Epidermal melanocyte (primary cell): ENCODE results near the gene MRPL27.
"Not testable (repeated sequence)": the region's sequence is repeated elsewhere in the genome, so short reads cannot be mapped to it uniquely, and the experiment has no call there.

Experiments
- DNase-seq: peaks from one replicate; pipeline ENCODE4 v3.0.0; 2011; ENCODE audit warnings: low spot score; ENCODE audit not compliant: insufficient read length

Gene MRPL27

GRCh38 chr17:50346313-50347116 lies 26.5 kb downstream of the MRPL27 start:
- DNase-seq = no peak

- DNase-seq = peak; percentile 94
Observed at GRCh38 chr17:50345432-50346312, 27.3 kb downstream of the MRPL27 start, which contains the start of gene XYLT2. Gene XYLT2, plus strand, starts transcription at chr17:50346126. Its CDS starts 15 bp downstream, at chr17:50346141.

GRCh38 chr17:50344731-50345365 lies 28.1 kb downstream of the MRPL27 start:
- DNase-seq = no peak

- no peak for DNase-seq
Observed at GRCh38 chr17:50339381-50339780, 33.6 kb downstream of the MRPL27 start.

DNA sequence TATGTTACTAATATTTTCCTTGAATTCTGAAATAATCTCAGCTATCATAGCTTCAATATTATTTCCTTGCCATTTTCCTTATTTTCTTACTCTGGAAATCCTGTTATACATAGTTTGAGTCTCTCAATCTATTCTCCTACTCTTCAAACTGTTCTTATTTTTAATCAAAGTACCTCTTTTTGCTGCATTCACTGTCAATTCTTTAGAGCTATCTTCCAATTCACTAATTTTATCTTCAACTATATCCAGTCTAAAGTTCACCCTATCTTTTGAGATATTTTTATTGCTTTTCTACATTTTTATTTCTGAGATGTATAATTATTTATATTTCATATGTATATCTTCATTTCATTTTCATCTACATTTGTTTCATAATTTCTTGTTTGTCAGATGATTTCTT lies 34.3 kb downstream of the MRPL27 start:
- no peak for DNase-seq

DNA sequence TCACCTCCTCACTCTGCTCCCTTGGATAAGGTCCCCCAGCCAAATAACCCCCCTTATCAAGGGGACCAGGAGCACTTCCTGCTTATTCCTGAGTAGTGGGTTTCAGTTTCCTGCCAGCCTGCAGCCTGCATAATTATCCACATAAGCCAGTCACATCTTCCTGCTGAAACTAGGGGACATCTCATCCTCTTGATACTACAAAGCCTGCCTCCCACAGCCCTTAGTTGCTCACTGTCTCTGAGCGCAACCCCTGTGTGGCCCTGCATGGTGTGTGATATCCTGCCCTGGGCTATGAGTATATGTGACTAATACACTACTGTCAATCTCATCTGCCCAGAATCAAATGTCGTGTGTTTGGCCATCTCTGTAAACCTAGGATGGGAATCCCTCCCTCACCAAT lies 35.0 kb downstream of the MRPL27 start:
- no peak for DNase-seq

GRCh38 chr17:50333291-50334057 lies 39.5 kb downstream of the MRPL27 start:
- not testable (repeated sequence) for DNase-seq

DNA sequence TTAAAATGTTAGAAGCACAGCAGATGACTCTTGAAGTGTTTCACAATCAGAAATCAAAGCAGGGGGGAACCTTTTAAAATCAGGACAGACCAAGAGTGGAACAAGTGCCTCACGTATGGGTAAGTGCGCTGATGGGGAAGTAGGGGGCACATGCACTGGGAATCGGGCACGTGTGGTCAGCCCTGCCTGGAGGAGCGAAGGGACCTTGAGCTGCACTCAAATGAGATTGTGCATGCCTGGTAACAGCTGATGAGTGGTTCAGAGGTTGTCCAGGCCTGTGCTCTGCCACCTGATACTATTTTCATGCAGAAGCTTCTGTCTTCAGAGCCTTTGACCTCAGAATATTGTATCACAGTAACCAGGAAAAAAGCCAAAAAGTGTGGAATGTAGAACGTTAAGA lies 40.8 kb downstream of the MRPL27 start:
- no peak for DNase-seq

- no peak for DNase-seq
Observed at GRCh38 chr17:50331085-50331791, 41.7 kb downstream of the MRPL27 start.

GRCh38 chr17:50330151-50330775 lies 42.7 kb downstream of the MRPL27 start:
- DNase-seq = no peak

- no peak for DNase-seq
Observed at GRCh38 chr17:50329716-50330115, 43.3 kb downstream of the MRPL27 start.

DNA sequence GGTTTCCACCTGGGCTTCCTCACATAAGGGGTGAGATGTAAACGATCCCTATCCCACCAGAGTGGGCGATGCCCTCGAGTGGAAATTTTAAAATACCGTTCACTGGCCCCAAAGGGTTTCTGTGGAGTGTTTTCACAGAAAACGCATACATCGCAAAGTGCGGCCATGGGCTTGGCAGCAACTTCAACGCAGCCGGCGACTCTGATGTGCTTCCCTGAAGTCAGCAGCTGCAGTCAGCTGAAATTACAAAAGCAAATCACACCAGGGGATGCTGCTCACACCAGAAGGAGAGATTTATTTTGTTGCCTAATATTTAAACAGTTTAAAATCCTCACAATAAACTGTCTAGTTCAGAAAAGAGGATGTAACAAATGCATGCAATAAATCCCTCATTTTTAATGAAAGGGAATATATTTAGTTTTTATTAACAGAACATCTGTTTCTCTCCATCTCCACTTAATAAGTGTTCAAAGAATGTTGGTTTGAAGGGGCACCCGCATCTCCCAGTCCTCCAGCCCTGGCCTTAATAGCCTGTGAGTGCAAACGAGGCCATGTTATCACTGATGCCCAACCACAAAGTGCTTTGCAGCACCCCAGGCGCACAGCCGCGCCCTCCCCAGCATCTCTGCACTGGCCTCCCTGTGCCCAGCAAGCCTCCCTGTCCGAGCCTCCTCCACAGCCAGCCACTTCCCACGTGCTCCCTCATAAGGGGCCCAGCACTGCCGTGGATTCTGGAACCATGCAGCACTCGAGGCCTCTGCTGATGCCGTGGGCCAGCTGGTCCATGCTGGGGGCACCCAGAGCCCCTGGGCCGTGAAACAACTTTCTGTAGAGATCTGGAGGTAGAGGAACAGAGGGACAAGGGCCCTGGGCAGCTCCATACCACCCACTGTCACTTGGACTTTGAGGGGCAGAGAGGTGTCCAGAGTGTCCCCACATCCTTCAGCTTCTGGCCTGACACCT lies 44.3 kb downstream of the MRPL27 start:
- DNase-seq = no peak

DNA sequence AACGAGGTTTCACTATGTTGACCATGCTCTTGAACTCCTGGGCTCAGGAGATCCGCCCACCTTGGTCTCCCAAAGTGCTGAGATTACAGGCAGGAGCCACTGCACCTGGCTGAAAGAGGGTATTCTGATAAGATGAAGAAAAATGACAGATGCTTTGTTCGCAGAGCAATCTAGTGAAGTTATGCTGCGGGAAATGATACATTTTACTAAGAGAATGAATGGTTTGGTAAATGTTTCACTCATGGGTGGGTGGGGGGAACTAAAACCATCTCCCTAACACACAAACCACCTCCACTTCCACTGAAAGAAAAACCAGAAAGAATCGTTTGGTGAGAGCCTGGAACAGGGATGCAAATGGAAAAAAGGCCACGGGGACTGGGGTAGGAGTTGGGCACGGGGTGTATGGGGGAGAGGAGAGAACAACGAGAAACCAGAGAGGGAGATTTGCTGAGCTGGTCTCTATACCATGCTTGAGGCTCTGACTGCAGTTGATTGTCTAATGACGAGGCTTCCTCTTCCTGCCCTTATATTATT lies 46.1 kb downstream of the MRPL27 start:
- DNase-seq = no peak

- DNase-seq = no peak
Observed at GRCh38 chr17:50325906-50326305, 47.1 kb downstream of the MRPL27 start.

GRCh38 chr17:50323060-50323459 lies 49.9 kb downstream of the MRPL27 start:
- DNase-seq = no peak

GRCh38 chr17:50322271-50322670 lies 50.7 kb downstream of the MRPL27 start:
- no peak for DNase-seq

DNA sequence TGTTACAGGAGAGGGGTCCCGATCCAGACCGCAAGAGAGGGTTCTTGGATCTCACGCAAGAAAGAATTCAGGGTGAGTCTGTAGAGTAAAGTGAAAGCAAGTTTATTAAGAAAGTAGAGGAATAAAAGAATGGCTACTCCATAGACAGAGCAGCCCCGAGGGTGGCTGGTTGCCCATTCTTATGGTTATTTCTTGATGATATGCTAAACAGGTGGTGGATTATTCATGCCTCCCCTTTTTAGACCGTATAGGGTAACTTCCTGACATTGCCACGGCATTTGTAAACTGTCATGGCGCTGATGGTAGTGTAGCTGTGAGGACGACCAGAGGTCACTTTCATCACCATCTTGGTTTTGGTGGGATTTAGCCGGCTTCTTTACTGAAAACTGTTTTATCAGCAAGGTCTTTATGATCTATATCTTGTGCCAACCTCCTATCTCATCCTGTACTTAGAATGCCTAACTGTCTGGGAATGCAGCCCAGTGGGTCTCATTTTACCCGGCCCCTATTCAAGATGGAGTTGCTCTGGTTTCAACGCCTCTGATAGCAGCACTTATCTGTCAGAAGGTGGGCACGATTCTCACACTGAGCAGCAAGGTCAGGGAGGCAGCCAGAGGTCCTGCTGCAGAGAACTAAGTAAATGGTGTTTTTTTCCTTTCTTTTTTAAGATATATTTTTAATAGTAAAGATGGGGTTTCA lies 53.5 kb downstream of the MRPL27 start:
- DNase-seq = no peak
